SW480 (cell line): Measurements from ENCODE around the gene RAP1B.

ENCODE experiments used
- DNase-seq: peaks from one replicate; pipeline ENCODE4 v3.0.0-alpha.2; 2016; ENCODE audit warnings: low spot score

RAP1B gene

DNA sequence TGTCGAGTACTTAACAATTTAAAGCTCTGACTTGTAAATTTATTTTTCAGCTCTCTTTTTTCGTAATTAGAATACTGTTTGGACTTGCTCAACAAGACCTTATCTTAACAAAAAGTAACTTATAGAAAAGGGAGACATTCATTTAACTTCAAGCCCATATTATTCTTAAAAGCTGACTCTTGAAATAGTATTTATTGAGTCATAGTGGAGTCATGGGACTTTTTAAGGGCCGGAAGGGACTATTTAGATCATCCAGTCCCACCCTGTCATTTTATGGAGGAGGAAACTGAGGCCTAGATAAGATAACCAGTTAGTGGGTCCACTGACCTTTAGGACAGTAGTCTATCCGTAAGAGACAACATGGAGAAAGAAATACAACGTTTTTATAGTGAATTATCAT lies 1.5 kb downstream of the RAP1B start:
- no peak for DNase-seq

GRCh38 chr12:68612697-68613096 lies 2.0 kb downstream of the RAP1B start:
- DNase-seq: no peak

GRCh38 chr12:68613209-68613904 lies 2.7 kb downstream of the RAP1B start:
- DNase-seq: no peak

DNA sequence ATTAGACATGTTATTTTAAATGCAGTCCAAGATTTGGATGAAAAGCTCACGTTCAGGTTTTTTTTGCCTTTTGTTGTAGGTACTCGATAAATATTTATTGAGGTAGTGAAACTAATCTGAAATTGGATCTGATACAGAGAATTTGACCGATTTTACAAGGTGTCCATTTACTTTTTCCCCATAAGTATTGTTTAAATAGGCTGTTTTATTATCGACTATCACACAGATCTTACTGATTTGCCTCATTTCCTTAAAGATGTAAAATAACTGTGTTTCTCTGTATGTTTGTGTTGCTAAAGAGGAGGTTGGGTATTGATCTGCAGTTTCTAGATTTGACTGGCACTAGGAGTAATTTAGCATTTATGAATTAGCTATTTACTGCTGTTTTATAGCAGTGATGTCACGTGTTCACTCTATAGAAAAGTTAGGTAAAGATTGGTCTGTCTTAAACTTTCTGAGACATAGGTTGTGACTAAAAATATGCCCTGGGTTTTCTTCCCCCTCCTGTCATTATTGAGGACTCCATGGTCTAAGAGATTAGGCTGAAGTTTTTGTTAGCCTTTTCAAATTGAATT lies 3.5 kb downstream of the RAP1B start:
- DNase-seq: no peak

DNA sequence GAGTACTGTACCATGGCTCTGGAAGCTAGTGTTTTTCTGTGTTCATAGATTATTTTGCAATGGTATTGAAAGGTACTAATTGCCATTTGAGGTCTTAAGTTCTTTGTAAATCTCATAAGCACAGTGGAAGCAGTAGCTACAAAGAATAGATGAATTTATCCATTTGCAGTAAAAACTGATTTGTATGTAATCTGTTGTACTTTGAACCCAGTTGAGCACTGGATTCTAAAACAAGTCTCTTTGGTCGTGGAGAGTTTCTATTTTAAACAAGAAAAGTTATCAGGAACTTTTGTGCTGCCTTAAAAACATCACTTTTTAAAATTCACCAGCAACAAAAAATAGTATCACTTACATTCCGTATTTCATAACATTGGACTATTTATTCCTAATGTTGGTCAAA lies 4.1 kb downstream of the RAP1B start:
- no peak for DNase-seq

- no peak for DNase-seq
Measured at GRCh38 chr12:68617160-68617926, 6.6 kb downstream of the RAP1B start.

DNA sequence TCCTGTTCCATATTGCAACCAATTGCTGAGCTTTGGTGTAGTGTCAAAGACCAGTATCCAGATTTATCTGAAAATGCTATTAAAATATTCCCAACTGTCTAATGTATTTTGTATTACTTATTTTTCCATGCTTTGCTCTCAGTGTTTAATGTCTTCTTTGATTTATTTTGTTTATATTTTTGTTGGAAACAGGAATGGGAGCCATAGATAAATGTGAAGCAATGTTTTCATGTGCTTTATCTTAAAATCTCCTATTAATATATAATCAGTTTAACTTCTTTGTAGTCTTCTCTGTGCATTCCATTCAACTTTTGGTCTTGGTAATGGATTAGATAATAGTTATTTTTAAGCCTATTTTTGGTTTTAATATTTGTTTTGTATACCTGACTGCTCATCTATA lies 8.8 kb downstream of the RAP1B start:
- no peak for DNase-seq

DNA sequence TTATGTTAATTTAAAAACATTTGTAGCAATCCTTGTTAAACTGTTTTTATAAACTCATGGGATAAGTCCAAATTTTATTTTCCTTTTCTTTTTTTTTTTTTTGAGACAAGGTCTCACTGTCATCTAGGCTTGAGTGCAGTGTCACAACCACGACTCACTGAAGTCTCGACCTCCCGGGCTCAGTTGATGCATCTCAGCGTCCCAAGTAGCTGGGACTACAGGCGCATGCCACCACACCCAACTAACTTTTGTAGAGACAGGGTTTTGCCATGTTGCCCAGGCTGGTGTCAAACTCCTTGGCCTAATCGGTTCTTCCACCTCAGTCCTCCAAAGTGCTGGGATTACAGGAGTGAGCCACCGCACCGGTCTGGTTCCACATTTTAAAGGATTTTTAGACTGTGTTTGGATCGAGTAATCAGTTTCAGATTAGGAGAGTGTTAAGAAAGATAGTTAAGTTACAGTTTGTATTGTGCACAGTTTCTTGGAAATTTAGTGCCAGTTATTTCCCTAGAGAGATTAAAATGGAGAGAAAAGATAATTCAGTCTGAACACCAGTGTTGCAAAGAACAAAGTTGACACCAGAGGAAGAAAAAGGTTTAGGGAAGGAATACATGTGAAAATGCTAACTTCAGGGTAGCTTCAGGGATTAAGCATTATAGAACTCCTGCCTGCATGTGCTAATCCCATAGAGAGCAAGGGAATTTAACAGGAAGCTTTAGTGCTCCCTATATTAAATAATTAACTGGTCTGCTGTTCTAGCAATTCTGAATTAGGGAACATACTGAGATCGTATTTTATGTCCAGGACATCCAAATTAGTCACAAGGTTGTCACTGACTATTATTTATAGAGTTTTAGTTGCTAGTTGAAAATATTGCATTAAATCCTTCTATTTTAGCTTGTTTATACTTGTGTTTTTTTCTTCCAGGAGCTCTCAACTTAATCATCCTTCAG lies 10.1 kb downstream of the RAP1B start:
- DNase-seq: no peak

- no peak for DNase-seq
Measured at GRCh38 chr12:68621472-68622081, 10.9 kb downstream of the RAP1B start.

GRCh38 chr12:68622250-68622649 lies 11.6 kb downstream of the RAP1B start:
- no peak for DNase-seq

- no peak for DNase-seq
Measured at GRCh38 chr12:68623059-68623458, 12.4 kb downstream of the RAP1B start.

- DNase-seq: no peak
Measured at GRCh38 chr12:68623984-68624383, 13.3 kb downstream of the RAP1B start.

GRCh38 chr12:68624933-68625332 lies 14.2 kb downstream of the RAP1B start:
- DNase-seq: no peak

- no peak for DNase-seq
Measured at GRCh38 chr12:68627673-68628319, 17.1 kb downstream of the RAP1B start.

GRCh38 chr12:68628698-68629097 lies 18.0 kb downstream of the RAP1B start:
- DNase-seq: no peak

DNA sequence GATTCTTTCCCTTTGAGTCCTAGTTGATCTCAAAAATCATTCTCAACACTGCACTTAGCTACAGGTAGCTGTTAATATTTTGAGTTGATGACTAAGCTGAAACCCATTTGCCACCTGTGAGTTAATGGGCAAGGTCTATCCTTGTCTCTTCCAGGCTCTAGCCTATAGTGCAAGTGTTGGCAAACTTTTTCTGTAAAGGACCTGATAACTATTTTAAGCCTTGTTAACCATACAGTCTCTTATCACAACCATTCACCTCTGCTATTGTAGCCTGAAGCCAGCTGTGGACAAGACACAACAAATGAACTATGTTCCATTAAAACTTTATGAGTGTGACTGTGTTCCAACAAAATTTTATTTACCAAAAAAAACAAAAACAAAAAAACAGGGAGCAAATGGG lies 19.4 kb downstream of the RAP1B start:
- no peak for DNase-seq

GRCh38 chr12:68630598-68630997 lies 19.9 kb downstream of the RAP1B start:
- DNase-seq: no peak

GRCh38 chr12:68631227-68631626 lies 20.5 kb downstream of the RAP1B start:
- no peak for DNase-seq

DNA sequence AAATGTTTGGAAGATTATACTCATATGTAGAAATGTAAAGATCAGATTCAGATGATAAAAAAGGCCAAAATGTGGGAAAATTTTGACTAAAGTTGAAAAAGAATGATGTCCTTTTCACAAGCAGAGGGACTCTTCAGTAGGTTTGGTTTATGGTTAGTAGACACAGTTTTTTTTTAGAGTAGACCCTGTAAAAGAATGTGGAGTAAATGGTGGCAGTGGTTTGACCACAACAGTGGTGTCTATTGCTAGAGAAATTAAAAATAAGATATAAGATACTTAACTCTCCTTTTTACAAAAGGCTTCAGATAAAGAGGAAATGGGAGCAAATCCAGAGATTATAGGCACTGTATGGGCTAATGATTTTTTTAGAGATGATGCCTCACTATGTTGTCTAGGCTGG lies 21.8 kb downstream of the RAP1B start:
- DNase-seq: no peak

- DNase-seq: no peak
Measured at GRCh38 chr12:68633614-68634558, 23.2 kb downstream of the RAP1B start.
